Thyroid gland (tissue), 4 donors: ENCODE measurements around the gene DYNLL1.

ENCODE experiments used
- POLR2A ChIP-seq, 2 donors: fragments of 450-650 bp; IDR thresholded peaks; one replicate each; pipeline ENCODE4 v1.6.1; 2017; ENCODE audit warnings: antibody characterized with exemption in 2 of 2, mild to moderate bottlenecking in 2 of 2, moderate library complexity in 1 of 2
- TF ChIP-seq, protein P1 (sequence below), 6 experiments: fragments of 200-600 bp in 3 of 6; fragments of 450-650 bp in 3 of 6; sonication (generic) in 3 of 6; IDR thresholded peaks; one replicate each; pipeline ENCODE4 v1.5.1; 2016 to 2019; ENCODE audit warnings: antibody characterized with exemption in 6 of 6, mild to moderate bottlenecking in 2 of 6, inconsistent platforms in 1 of 6, moderate library complexity in 1 of 6

DNA sequence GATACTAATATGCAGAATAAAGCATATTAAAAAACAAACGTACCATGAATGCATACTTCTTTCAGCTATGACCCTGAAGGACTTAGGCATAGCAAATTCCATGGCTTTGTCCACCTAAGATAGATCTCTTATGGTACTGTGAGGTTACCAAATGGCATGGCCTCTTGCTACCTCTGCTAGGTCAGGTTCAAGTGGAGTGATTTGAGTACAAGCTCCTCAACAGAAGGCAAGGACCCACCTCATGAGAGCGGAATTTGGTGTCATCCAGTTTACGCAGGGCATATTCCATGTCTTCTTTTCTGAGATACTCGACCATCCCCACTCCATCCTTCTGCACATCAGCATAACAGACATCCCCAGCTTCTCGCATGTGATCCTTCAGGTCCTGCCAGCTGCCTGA is 32.2 kb upstream of the DYNLL1 start:
- TF ChIP-seq POLR2A (IDR thresholded peaks at IDR 0.05), result no peak
- TF ChIP-seq, protein P1, sequence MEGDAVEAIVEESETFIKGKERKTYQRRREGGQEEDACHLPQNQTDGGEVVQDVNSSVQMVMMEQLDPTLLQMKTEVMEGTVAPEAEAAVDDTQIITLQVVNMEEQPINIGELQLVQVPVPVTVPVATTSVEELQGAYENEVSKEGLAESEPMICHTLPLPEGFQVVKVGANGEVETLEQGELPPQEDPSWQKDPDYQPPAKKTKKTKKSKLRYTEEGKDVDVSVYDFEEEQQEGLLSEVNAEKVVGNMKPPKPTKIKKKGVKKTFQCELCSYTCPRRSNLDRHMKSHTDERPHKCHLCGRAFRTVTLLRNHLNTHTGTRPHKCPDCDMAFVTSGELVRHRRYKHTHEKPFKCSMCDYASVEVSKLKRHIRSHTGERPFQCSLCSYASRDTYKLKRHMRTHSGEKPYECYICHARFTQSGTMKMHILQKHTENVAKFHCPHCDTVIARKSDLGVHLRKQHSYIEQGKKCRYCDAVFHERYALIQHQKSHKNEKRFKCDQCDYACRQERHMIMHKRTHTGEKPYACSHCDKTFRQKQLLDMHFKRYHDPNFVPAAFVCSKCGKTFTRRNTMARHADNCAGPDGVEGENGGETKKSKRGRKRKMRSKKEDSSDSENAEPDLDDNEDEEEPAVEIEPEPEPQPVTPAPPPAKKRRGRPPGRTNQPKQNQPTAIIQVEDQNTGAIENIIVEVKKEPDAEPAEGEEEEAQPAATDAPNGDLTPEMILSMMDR (IDR thresholded peaks at IDR 0.05), result no peak
